Right lobe of liver (tissue), 6 donors: ENCODE measurements around the gene WDR6. TPM values are rescaled to one million over a fixed set of nuclear protein-coding genes. Genes with fewer than 3 reads are reported as not detected.
A peak's percentile ranks its signal among the peaks of the same experiment; 100 is the strongest.

Experiments
- ATAC-seq, 4 donors: fragments of 200-7000 bp; cut with Tn5 transposase; one replicate each; pipeline ENCODE4 v1.9.1; 2020; ENCODE audit warnings: mild to moderate bottlenecking in 4 of 4, moderate library complexity in 4 of 4
- DNase-seq, 3 donors: peaks; one replicate each; pipeline ENCODE4 v3.0.0-alpha.2; 2020
- H3K27ac ChIP-seq, 3 donors: fragments of 200-600 bp; one replicate each; pipeline ENCODE4 v1.8.0; 2022
- H3K27me3 ChIP-seq, 2 donors: fragments of 200-600 bp; one replicate each; pipeline ENCODE4 v1.8.0; 2022
- H3K36me3 ChIP-seq, 4 donors: fragments of 200-600 bp; sonication (generic) in 1 of 4; one replicate each; pipeline versions ENCODE4 v1.5.1 to v1.8.0; 2017 to 2022; ENCODE audit warnings: control low read depth in 1 of 4
- H3K4me1 ChIP-seq, 4 donors: fragments of 200-600 bp; sonication (generic) in 1 of 4; one replicate each; pipeline versions ENCODE4 v1.5.1 to v1.8.0; 2017 to 2022; ENCODE audit warnings: control low read depth in 1 of 4
- H3K4me3 ChIP-seq, 3 donors: fragments of 200-600 bp; one replicate each; pipeline ENCODE4 v1.8.0; 2022
- H3K9me3 ChIP-seq, 4 donors: fragments of 200-600 bp; sonication (generic) in 1 of 4; one replicate each; pipeline versions ENCODE4 v1.5.1 to v1.8.0; 2017 to 2022; ENCODE audit warnings: control low read depth in 1 of 4
- CTCF ChIP-seq, 4 donors: fragments of 200-600 bp in 3 of 4; fragments of 450-650 bp in 1 of 4; IDR thresholded peaks; one replicate each; pipeline versions ENCODE4 v1.5.1 to v1.8.0; 2016 to 2022; ENCODE audit warnings: antibody characterized with exemption in 4 of 4, mild to moderate bottlenecking in 2 of 4
- POLR2A ChIP-seq: fragments of 450-650 bp; IDR thresholded peaks from one replicate; pipeline ENCODE4 v1.6.1; 2017; ENCODE audit warnings: antibody characterized with exemption, mild to moderate bottlenecking
- WGBS: methylation state at CpG from one replicate; pipeline ENCODE4 v1.1.6; 2018; ENCODE audit warnings: low coverage, low lambda C conversion rate; ENCODE audit not compliant: insufficient coverage; ENCODE audit errors: missing lambda C conversion rate; 5-methylcytosine and 5-hydroxymethylcytosine counted together
- intact Hi-C, 2 donors: fragments of 100-400 bp; cut with DNase I; formaldehyde crosslinking; loops; one replicate each; pipeline versions ENCODE4 v1.11.2 to v1.14.1; 2022
- total RNA-seq, 6 experiments: library from RNA; depleted of rRNA in 2 of 6; stranded (reverse); fragments of >200 nt in 2 of 6; fragmentation: NEBNext Ultra II Directional in 3 of 6; extraction: Animal tissue kit (Norgen Biotek cat#: 25700) in 3 of 6; gene quantifications; one replicate each; pipeline versions ENCODE4 v1.1.0 to v1.2.4, GENCODE V29; 2016 to 2023
- donor health status: DM: no; HTN: yes; CAD: no.
- donor health status: DM: no; HTN: no; CAD: no.
- donor health status: DM: no; HTN: no; CAD: no.
- donor health status: DM: no; HTN: yes; CAD: no.
- donor health status: DM: no; HTN: yes; CAD: no.

WDR6 gene
- total RNA-seq, 6 experiments from 2014 or later = 35.7 to 72.9 (median 65.4) TPM

GRCh38 chr3:49021213-49021812 lies 14.1 kb downstream of the WDR6 start:
- Histone ChIP-seq H3K9me3 (no peaks in the 10 kb centered on the region), H3K4me3 (peak overlapping the region; percentile 92 to 99 (median 97)), H3K36me3 (peaks cover 0 to 32% (median 13%) of the 10 kb centered on the region in 4 donors), H3K4me1 (peaks cover 0 to 31% (median 11%) of the 10 kb centered on the region in 4 donors), H3K27ac (peak overlapping the region; percentile 88 to 100 (median 99)), H3K27me3 (no peaks in the 10 kb centered on the region)
- ATAC-seq = peak; percentile 82 to 91 (median 86)
- no peak for TF ChIP-seq CTCF (IDR thresholded peaks at IDR 0.05)
- peak; percentile 100 for TF ChIP-seq POLR2A
- DNase-seq = peak; percentile 99 to 100 (median 99)
- intact Hi-C loops = no loop called here
- no CpG with 5 or more reads among the region's 60 CpGs for WGBS

GRCh38 chr3:49021813-49022687 lies 14.9 kb downstream of the WDR6 start, which contains the start of gene NDUFAF3:
Gene NDUFAF3 (plus strand): TSS chr3:49022121. CDS start chr3:49022145, 24 bp downstream.
- intact Hi-C loops = no loop called here
- peak; percentile 98 to 100 (median 99) for TF ChIP-seq CTCF (IDR thresholded peaks at IDR 0.05)
- peak; percentile 71 for TF ChIP-seq POLR2A
- Histone ChIP-seq H3K4me3 (peak within 1 kb of the TSS; percentile 92 to 99 (median 97)), H3K9me3 (no peaks in the 10 kb centered on the region), H3K36me3 (peaks cover 0 to 32% (median 14%) of the 10 kb centered on the region in 4 donors), H3K27ac (peak within 1 kb of the TSS; percentile 88 to 100 (median 99)), H3K4me1 (peaks cover 0 to 31% (median 11%) of the 10 kb centered on the region in 4 donors), H3K27me3 (no peaks in the 10 kb centered on the region)
- DNase-seq = peak; percentile 92 to 95 (median 94)
- ATAC-seq = peak; percentile 74 to 87 (median 82)
- under 1% methylated on average over 34 of the region's 83 CpGs for WGBS

- TF ChIP-seq CTCF (IDR thresholded peaks at IDR 0.05) = no peak
- no peak for TF ChIP-seq POLR2A
- Histone ChIP-seq H3K9me3 (no peaks in the 10 kb centered on the region), H3K4me3 (peak overlapping the region; percentile 92 to 99 (median 97)), H3K4me1 (peaks cover 0 to 26% (median 11%) of the 10 kb centered on the region in 4 donors), H3K27me3 (no peaks in the 10 kb centered on the region), H3K27ac (peak overlapping the region; percentile 88 to 100 (median 99)), H3K36me3 (peaks cover 0 to 32% (median 14%) of the 10 kb centered on the region in 4 donors)
- WGBS = 0% methylated on average over 3 of the region's 12 CpGs
- DNase-seq (peak in 2 of 3 donors; percentile 48 to 58), ATAC-seq (no peak)
- intact Hi-C loops = no loop called here
Observed at GRCh38 chr3:49022688-49023171, 15.5 kb downstream of the WDR6 start.

- Histone ChIP-seq H3K4me3 (no peak overlapping the region), H3K9me3 (no peaks in the 10 kb centered on the region), H3K27ac (no peak overlapping the region), H3K36me3 (peaks cover 0 to 32% (median 14%) of the 10 kb centered on the region in 4 donors), H3K27me3 (no peaks in the 10 kb centered on the region), H3K4me1 (peaks cover 0 to 33% (median 14%) of the 10 kb centered on the region in 4 donors)
- no peak for DNase-seq
- no peak for TF ChIP-seq CTCF (IDR thresholded peaks at IDR 0.05)
- intact Hi-C loops = no loop called here
- 100% methylated on average over 1 of the region's 4 CpGs for WGBS
- ATAC-seq = no peak
Observed at GRCh38 chr3:49023775-49024174, 16.6 kb downstream of the WDR6 start.
